HG03520 (cell line): ENCODE data around the gene FHOD1.
A peak's percentile ranks its signal among the peaks of the same experiment; 100 is the strongest.

ENCODE experiments used
- ATAC-seq: cut with Tn5 transposase; IDR thresholded peaks from one replicate; pipeline ENCODE4 v1.9.1; 2021; ENCODE audit warnings: mild to moderate bottlenecking, moderate library complexity; ENCODE audit not compliant: unreplicated experiment

FHOD1 gene

DNA sequence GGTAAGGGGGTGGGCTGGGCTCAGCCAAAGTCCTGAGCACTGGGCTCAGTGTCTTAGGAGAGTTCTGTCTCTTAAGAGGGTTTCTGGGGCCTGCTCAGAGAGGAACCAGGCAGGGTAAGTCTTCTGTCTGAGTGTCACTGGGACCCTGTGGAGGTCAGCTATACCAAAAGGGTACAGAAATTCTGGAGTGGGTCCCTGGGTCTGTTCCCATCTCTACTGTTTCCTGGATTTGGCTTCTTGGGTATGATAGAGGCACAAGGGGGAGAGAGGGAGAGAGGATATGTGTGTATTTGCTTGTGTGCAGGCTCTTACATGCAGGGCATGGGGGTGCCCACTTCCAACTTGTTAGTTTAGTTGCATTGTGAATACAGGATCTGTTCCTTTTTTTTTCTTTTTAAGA, 53.7 kb downstream of the FHOD1 start:
- no peak for ATAC-seq

DNA sequence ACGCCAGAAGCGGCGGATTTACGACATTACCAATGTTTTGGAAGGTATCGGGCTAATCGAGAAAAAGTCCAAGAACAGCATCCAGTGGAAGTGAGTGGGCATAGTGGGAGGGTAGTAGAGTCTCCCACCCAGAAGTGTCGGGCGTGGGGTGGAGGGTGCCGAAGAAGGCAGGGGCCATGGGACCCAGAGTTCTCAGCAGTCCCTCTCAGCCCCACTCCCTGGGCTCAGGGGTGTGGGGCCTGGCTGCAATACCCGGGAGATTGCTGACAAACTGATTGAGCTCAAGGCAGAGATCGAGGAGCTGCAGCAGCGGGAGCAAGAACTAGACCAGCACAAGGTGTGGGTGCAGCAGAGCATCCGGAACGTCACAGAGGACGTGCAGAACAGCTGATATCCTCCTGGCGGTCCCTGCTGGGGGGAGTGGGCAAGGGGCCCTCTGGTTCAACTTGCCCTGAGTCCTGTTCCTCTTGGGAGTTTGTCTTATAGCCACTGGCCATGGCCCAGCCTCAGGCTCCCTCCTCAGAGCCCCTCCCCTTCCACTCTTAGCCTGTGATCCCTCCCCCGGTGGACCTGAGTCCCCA, 54.4 kb downstream of the FHOD1 start:
- no peak for ATAC-seq

DNA sequence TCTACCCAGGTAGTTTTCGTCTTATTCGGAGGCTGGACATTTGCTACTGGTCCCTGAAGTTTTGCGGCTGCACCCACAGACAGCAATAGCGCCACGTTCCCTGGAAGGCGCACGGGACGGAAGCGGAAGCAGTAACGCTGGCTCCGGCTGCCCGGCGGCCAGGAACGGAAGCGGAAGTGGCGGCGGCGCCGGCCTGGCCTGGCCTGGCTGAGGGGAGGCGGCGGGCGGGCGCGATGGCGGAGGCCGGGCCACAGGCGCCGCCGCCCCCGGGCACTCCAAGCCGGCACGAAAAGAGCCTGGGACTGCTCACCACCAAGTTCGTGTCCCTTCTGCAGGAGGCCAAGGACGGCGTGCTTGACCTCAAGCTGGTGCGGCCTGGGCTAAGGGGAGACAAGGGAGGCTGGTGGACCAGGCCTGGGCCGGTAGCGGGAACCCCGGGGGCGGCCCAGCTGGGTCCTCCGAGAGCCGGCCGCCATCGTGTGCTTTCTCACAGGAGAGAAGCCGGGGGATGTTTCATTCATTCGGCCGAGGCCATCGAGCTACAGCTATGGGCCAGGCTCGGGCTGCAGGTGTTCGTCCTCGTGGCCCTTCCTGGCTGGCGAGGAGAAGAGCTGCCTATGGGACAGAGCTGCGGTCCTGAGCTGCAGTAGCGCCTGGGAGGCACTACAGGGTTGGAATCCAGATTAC, 55.1 kb downstream of the FHOD1 start, which contains the start of gene E2F4:
Gene E2F4 (plus strand): TSS at position 161 of the 687 bp plus-strand sequence. CDS start 73 bp downstream, at position 234.
- ATAC-seq, result peak; percentile 76

DNA sequence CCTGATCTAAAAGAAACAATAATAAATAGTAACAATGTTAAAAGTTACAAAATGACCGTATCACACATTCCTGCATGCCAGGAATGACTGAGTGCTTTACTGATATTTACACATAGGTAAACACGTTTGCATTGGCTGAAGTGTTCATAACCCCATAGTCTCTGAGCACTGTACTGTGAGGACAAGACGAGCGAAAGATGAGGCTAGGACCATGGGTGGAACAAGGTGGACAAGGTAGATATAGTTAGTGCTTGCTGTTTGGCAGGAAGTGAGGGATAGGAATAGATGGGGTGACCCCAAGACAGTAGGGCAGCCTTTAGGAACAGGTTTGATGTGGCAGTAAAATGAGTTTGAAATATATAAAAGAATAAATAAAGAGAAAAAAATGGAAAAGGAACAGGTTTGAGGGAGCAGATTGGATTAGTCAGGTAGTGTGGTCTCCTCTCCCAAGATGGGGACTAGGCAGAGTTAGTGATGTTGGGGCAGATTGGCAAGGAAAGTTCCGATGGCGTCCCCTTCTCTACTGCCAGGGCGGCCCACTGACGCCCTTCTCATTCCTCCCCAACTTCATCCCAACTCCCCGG, 55.8 kb downstream of the FHOD1 start:
- no peak for ATAC-seq

DNA sequence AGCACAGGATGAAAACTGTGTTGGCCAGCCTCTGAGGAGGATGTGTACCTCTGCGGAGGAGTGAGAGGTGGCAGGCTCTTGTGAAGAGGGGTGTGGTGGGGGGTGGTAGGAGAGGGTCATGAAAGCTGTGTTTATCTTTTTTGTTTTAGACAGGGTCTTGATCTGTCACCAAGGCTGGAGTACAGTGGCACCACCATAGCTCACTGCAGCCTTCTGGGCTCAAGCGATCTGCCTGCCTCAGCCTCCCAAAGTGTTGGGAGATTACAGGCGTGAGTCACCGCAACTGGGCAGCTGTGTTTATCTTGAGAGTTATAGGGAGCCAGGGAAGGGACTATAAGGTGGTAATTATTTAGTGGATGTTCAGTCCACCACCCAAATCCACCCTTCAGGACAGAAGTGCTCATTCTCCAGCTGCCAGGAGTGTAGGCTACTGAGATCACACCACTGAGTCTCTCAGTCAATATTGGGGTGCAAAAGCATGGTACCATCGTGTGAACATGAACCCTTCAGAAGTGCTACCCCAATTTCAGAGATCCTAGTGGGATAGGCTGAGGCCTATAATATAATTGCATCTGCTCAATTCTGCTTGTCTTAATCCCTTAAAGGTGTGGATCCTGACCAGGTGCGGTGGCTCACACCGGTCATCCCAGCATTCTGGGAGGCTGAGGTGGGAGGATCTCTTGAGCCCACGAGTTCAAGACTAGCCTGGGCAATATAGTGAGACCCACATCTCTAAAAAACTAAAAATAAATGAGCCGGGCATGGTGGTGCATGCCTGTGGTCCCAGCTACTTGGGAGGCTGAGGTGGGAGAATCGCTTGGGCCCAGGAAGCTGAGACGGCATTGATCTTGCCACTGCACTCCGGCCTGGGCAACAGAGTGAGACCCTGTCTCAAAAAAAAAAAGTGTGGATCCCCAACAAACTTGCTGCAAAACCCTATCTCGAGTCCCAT, 56.6 kb downstream of the FHOD1 start:
- ATAC-seq, result no peak

DNA sequence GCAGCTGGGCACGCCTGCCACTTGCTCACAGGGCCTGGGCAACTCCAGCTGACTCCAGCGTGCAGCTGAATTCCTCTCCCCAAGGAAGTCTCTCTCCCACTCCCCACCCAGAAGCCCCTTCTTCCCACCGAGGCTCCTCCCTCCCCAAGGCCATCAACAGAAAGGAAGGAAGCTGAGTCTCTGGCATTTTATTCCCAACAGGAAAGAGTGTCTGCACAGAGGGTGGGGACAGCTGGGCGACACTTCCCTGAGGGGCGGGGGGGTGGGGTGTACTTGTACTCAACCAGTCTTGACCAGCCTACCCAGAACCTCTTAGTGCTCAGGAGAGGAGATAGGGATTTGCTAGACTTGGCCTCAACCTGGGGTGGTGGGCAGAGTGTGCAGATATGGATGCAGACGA, 57.2 kb downstream of the FHOD1 start, which contains the start of gene EXOC3L1:
Gene EXOC3L1 (minus strand): TSS at position 96 of the 400 bp plus-strand sequence. CDS start 460 bp downstream, outside the sequence.
- no peak for ATAC-seq

DNA sequence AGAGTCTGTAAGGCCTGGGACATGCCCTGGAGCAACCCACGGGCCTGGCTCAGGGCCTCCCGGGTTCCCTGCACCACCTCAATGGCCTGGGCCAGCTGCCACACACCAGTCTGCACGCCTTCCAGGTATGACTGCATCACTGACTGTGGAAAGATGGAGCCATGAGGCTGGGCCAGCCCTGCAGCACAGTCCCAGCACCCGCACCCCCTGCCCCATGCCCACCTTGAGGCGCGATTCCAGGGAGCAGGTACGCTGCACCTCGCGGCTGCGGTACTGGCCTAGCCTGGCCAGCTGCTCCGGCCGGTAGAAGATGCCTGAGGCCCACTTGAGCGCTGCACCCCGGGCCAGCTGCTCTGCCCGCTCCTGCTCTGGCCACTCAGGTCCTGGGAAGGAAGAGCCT, 58.5 kb downstream of the FHOD1 start:
- ATAC-seq, result no peak

DNA sequence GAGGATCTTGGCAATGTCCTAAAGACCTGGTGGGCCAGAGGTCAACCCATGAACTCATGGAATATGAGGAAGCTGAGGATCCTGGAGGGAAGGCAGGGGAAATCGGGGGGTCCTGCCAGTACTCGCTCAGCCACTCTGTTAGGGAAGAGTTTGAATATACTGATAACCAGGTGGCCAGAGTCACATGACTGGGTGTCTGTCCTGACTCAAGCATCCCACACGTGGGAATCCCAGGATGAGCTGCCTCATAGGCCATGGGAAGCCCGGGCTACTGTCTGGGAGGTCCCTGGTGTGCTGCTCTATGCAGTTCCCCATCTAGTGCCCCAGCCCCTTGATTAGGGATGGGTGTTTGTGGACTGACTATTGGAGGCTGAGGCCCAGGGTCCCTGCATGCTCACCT, 59.0 kb downstream of the FHOD1 start:
- ATAC-seq, result no peak

DNA sequence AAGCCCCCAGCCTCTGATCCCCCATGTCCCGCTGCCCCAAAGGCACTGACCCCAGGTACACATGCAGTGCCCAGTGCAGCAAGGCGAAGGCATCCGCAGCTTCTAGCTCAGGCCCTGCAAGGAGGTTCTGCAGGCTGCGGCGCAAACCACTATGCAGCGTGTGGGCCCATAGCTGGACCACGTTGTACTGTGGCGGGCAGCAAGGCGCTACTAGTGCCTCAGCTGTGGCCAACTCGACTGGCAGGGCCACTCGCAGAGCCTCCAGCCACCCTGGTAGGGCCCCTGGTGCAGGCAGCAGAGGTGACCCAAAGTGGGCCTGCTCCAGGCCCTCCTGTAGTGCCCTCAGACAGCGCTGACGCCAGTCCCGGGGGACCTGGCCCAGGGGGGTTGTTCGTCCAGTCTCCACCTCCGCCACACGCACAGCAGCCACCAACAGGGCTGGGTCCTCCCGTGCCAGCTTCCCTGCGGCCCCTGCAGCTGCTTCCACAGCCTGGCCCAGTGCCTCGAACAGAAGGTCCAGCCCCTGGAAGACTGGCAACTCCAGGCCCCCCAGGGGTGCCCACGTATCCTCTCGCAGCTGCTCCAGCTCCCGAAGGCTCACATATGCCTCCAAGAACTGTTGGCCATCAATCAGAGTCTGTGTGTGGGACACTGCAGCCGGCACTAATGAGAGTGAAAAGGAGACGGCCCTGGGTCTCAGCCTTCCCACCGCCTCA, 59.9 kb downstream of the FHOD1 start:
- ATAC-seq, result no peak

DNA sequence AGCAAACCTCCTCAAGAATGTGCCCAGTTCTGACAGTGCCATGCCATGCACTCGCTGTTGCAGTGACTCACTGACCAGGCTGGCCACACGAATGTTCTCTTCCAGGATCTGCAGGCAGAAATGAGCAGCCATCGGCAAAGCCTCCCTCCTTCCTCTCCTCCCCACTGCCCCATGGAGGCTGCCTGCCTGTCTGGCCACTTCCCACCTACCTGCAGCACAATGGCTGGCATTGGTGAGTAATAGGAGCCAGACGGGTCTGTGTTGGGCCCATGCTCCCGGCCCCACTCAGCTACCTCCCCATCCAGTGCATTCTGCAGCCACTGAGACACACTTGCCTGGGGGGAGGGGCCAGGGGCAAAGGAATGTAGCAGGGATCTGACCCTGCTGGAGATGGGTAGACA, 60.7 kb downstream of the FHOD1 start:
- ATAC-seq, result no peak

DNA sequence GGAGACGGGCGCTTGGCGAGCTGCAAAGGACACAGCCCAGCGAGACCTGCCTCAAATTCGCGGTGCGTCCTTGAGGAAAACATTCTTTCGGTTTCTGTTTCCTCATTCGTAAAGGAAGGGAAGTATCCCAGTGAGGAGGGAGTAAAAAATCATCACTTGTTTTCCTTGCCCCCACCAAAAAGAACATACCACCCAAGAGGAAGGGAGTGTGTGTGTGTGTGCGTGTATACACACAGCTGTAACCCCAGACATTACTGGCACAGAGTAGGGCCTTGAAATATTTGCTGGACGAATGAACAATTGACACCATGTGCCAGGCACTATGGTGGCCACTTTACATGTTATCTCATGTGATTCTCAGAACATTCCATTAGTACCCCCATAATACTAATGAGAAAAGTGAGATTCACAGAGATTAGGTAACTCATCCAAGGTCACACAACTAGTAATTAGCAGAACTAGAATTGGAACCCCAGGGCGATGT, 61.6 kb downstream of the FHOD1 start:
- no peak for ATAC-seq

DNA sequence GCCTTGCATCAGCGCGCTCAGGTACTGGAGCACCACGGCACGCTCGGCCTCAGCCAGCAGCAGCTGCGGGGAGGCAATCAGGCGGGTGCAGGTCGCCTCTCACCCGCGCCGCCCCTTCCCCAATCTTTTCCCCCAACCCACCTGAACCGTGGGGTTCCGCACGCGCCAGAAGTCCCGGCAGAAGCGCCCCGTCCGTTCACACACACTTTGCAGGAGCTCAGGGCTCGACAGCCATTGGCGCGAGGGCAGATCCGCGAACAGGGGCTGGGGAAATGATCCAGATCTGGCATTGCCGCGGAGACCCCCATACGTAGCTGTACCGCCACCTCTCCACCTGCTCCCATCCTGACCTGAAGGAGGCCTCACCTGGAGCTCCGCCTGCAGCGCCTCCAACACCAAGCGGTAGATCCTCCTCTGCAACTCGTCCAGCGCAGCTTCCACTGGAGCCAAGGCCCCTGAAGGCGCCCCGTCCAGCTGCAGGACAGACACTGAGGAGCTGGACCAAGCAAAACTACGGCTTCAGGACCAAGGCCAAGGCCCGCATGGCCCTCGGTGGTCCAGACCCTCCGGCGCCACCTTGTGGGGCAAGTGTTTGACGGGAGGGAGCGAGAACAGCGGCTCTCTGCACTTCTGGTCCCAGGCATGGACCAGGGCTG, 62.2 kb downstream of the FHOD1 start:
- ATAC-seq, result no peak

DNA sequence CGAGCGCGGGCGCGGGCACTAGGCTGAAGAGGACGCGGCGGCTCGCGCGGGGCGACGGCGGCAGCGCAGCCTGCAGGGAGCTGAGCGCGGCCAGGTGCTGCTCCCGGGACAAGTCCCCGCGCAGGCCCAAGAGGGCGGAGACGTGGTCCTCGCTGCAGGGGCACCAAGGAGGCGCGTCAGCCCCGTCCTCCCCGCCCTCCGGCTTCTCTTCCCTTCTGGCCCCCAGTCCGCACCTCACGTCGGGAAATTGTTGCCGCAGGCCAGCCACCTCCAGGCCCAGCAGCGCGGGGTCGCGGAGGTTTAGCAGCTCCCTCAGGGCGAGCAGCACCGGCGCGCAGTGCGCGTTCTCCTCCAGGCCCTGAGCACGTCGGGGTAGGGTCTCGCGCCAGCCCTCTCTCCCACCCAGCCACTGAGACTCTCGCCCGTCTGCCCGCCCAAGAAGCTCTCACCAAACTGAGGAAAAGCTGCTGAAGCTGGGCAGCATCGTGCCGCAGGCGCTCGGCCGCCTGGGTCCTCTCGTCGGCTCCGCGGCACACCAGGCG, 62.8 kb downstream of the FHOD1 start:
- no peak for ATAC-seq

DNA sequence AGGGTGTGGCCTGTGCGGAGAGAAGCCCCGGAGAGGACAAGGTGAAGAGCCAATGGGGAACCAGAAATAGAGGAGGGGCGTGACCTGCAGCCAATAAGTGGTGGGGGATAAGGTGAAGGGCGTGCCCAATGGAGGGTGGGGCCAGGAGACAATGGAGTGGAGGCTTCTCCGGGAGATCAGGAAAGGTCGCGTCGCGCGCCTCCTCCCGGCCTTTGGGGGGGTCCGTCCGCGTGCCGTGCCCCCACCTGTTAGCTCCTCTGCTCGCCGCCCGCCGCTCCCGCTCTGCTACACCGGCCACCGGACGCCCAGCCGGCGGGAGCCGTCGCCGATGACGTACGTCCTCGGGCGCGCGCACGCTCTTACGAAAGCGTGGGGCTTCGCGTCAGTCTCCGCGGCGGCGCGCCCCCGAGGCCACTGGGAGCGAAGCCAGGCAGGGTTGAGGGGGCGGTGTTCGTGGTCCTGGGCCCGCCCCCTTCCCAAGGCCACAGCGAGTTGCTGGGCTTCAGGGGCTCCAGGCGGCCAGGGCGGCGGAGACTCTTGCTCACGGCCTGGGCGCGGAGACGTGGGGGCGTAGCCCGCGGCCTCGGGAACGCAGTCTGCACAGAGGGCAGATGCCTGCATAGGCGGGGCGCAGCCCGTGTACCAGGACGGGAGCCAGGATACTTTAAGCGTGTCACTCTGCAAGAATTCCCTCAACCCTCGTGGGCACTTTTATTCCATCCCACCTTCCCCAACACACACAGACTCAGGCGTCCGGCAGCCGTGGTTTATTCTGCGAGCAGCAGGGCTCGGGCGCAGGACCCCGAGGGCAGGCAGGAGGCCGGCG, 63.4 kb downstream of the FHOD1 start, which contains the start of gene MATCAP1:
Gene MATCAP1 (minus strand): TSS at position 337 of the 826 bp plus-strand sequence. CDS start 3,353 bp downstream, outside the sequence.
- peak; percentile 84 for ATAC-seq

DNA sequence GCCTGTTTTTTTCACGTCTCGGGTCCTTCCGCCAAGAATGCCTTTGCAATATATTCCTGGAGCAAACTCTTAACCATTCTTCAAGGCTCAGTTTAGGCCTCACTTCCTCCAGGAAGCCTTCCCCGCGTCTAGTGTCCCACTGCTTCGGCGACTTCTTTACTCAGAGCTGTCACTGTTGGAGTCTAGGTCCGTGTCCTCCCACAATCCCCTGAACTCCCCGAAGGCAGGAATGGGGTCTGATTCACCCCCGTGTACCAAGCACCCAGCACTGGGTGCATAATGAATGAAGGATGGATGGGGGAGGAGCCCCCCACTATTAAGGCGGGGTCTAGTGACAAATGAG, 64.0 kb downstream of the FHOD1 start:
- ATAC-seq, result no peak

DNA sequence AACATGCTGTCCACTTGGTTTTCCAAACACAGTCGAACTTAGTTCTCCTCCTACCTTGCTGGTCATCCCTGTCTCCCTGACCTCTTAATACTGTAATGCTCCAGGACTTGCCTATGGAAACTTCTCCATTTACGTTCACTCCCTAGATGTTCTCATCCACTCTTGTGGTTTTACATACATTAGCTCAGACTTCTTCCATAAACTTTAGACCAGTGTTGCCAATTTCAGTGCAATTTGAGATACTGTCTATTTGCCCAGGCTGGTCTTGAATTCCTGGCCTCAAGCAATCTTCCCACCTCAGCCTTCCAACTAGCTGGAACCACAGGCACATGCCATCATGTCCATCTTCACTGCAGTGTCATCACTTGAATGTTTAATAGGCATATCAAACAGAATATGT, 65.0 kb downstream of the FHOD1 start:
- no peak for ATAC-seq

DNA sequence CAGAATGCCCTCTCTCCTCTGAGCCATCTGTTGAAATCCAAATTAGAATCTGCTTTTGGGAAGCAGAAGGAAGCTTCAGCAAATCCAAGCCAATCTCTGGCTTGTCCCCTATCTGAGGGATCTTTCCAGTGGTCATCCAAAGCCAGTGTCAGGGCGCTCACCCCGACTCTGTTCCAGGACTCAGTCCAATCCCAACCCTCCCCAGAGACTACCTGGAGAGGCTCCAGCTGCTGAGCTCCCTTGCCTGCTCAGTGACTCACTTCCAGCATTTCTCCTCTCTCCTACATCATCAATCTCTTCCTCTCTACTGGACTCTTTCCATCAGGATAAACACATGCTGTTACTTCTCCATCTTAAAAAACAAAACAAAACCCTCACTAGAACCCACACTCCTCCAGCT, 65.9 kb downstream of the FHOD1 start:
- no peak for ATAC-seq

DNA sequence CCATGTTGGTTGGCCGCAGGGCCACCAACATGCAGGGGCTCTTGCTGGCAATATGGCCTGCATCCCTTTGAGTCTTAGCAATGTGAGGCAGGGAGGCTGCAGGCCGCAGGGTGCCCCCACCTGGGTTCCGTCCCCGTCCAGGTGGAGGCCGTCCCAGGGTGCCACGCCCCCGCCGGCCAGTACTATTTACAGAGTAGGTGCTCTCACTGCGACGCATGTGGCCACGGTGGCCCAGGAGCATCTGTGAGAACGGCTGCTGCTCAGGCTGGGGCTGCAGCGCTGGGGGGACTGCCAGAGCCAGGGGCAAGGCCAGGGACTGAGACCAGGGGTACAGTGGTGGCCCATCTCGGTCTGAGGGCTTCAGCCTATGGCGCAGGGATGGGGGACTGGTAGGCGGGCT, 67.1 kb downstream of the FHOD1 start:
- no peak for ATAC-seq
